IMR-90 (cell line): ENCODE results near the gene GRB10. TPM values are rescaled to one million over a fixed set of nuclear protein-coding genes. Genes with fewer than 3 reads are reported as not detected.

Experiments used
- ATAC-seq: fragments of 200-7000 bp; cut with Tn5 transposase; 2 replicates; pipeline ENCODE4 v1.9.1; 2020; ENCODE audit warnings: low read depth, mild to moderate bottlenecking, moderate library complexity
- BruUV-seq: library from RNA; stranded (reverse); fragments of 400-500 nt; replicated peaks from 2 replicates; lab custom pipeline; 2021; lab: Mats Ljungman, UMichigan
- CTCF ChIA-PET: fragments of 300-600 bp; formaldehyde crosslinking; extraction: SDS; loops from one replicate; lab custom pipeline; 2021; ENCODE audit warnings: antibody characterized with exemption; lab: Yijun Ruan, JAX
- POLR2A ChIA-PET: fragments of 300-600 bp; sonication (Branson Sonifier 250); formaldehyde crosslinking; loops from one replicate; lab custom pipeline; 2022; ENCODE audit warnings: antibody characterized with exemption; ENCODE audit not compliant: unreplicated experiment; lab: Charles Lee
- DNase-seq: peaks from one replicate; pipeline ENCODE4 v3.0.0; 2013
- H2AFZ ChIP-seq: replicated peaks from 2 replicates; pipeline ENCODE3; 2013; ENCODE audit warnings: low read length, mild to moderate bottlenecking; ENCODE audit not compliant: poor library complexity
- H2AK5ac ChIP-seq: 2 replicates; pipeline ENCODE4 v1.6.1; 2013; ENCODE audit warnings: low read depth, low read length, inconsistent platforms
- H2AK9ac ChIP-seq: replicated peaks from 2 replicates; pipeline ENCODE3; 2013; ENCODE audit warnings: mild to moderate bottlenecking, low read depth, low read length, moderate library complexity; ENCODE audit not compliant: poor library complexity
- H2BK120ac ChIP-seq: 2 replicates; pipeline ENCODE4 v1.6.1; 2013; ENCODE audit warnings: low read depth, low read length, inconsistent platforms
- H2BK15ac ChIP-seq: 3 replicates; pipeline ENCODE4 v1.6.1; 2013; ENCODE audit warnings: low read depth, low read length, inconsistent platforms
- H2BK20ac ChIP-seq: 2 replicates; pipeline ENCODE4 v1.6.1; 2013; ENCODE audit warnings: low read depth, mild to moderate bottlenecking, inconsistent platforms, low read length, moderate library complexity
- H2BK5ac ChIP-seq: 2 replicates; pipeline ENCODE4 v1.6.1; 2013; ENCODE audit warnings: mild to moderate bottlenecking, low read depth, low read length, inconsistent platforms; ENCODE audit not compliant: poor library complexity, severe bottlenecking
- H3K14ac ChIP-seq: replicated peaks from 2 replicates; pipeline ENCODE4 v1.6.1; 2013; ENCODE audit warnings: low read depth, low read length, inconsistent platforms
- H3K18ac ChIP-seq: 2 replicates; pipeline ENCODE4 v1.6.1; 2013; ENCODE audit warnings: low read depth, low read length, control low read depth
- H3K23ac ChIP-seq: 2 replicates; pipeline ENCODE4 v1.6.1; 2013; ENCODE audit warnings: low read depth, low read length, inconsistent platforms
- H3K27ac ChIP-seq: 2 replicates; pipeline ENCODE4 v1.5.1; 2013; ENCODE audit warnings: mild to moderate bottlenecking, control low read depth, low read length; ENCODE audit not compliant: insufficient read depth
- H3K27me3 ChIP-seq: 2 replicates; pipeline ENCODE4 v1.6.1; 2013; ENCODE audit warnings: low read length; ENCODE audit not compliant: control insufficient read depth, insufficient read depth
- H3K36me3 ChIP-seq: 2 replicates; pipeline ENCODE4 v1.6.1; 2013; ENCODE audit warnings: low read length, mixed read lengths; ENCODE audit not compliant: control insufficient read depth, insufficient read depth
- H3K4ac ChIP-seq: 2 replicates; pipeline ENCODE4 v1.6.1; 2013; ENCODE audit warnings: low read depth, low read length, inconsistent platforms
- H3K4me1 ChIP-seq: 2 replicates; pipeline ENCODE4 v1.6.1; 2013; ENCODE audit warnings: low read length, mixed read lengths; ENCODE audit not compliant: control insufficient read depth, insufficient read depth
- H3K4me2 ChIP-seq: 2 replicates; pipeline ENCODE4 v1.6.1; 2013; ENCODE audit warnings: low read depth, mild to moderate bottlenecking, control low read depth, low read length, moderate library complexity
- H3K4me3 ChIP-seq: 2 replicates; pipeline ENCODE4 v1.5.1; 2013; ENCODE audit warnings: low read depth, mild to moderate bottlenecking, control low read depth, low read length, moderate library complexity; ENCODE audit not compliant: insufficient read depth
- H3K56ac ChIP-seq: 2 replicates; pipeline ENCODE4 v1.6.1; 2013; ENCODE audit warnings: low read length, inconsistent platforms; ENCODE audit not compliant: insufficient read depth; ENCODE audit errors: extremely low read depth
- H3K79me1 ChIP-seq, 2 experiments: 2 replicates each; pipeline ENCODE4 v1.6.1; 2013; ENCODE audit warnings: low read length in 2 of 2, inconsistent platforms in 1 of 2, low read depth in 1 of 2
- H3K9ac ChIP-seq: 2 replicates; pipeline ENCODE4 v1.6.1; 2013; ENCODE audit warnings: low read depth, low read length, control low read depth
- H3K9me1 ChIP-seq: 2 replicates; pipeline ENCODE4 v1.6.1; 2013; ENCODE audit warnings: low read length, inconsistent platforms; ENCODE audit not compliant: insufficient read depth
- H3K9me3 ChIP-seq: 2 replicates; pipeline ENCODE4 v1.6.1; 2013; ENCODE audit warnings: low read length; ENCODE audit not compliant: control insufficient read depth, insufficient read depth
- H4K20me1 ChIP-seq: 2 replicates; pipeline ENCODE4 v1.6.1; 2013; ENCODE audit warnings: low read length, inconsistent platforms; ENCODE audit not compliant: insufficient read depth
- H4K5ac ChIP-seq: 2 replicates; pipeline ENCODE4 v1.6.1; 2013; ENCODE audit warnings: mild to moderate bottlenecking, low read depth, low read length, control low read depth
- H4K8ac ChIP-seq, 2 experiments: 2 replicates each; pipeline ENCODE4 v1.6.1; 2013; ENCODE audit warnings: low read depth in 2 of 2, low read length in 2 of 2, control low read depth in 1 of 2, inconsistent platforms in 1 of 2
- H4K91ac ChIP-seq: 2 replicates; pipeline ENCODE4 v1.6.1; 2013; ENCODE audit warnings: low read depth, low read length, inconsistent platforms; ENCODE audit not compliant: insufficient read depth
- CEBPB ChIP-seq: IDR thresholded peaks from 2 replicates; pipeline ENCODE4 v1.6.1; 2012; ENCODE audit warnings: low read depth, low read length, improper control_type of control experiment
- CHD1 ChIP-seq: IDR thresholded peaks from 2 replicates; pipeline ENCODE4 v1.6.1; 2012; ENCODE audit warnings: low read depth, low read length, improper control_type of control experiment
- CTCF ChIP-seq: conservative IDR thresholded peaks from 2 replicates; pipeline ENCODE4 v1.5.1; 2012; ENCODE audit warnings: mild to moderate bottlenecking, low read depth, low read length, improper control_type of control experiment
- MAFK ChIP-seq: IDR thresholded peaks from 2 replicates; pipeline ENCODE4 v1.6.1; 2012; ENCODE audit warnings: low read depth, low read length, improper control_type of control experiment
- MXI1 ChIP-seq: IDR thresholded peaks from 2 replicates; pipeline ENCODE4 v1.6.1; 2012; ENCODE audit warnings: low read depth, mild to moderate bottlenecking, low read length, moderate library complexity, borderline replicate concordance
- NFE2L2 ChIP-seq: fragments of 150-350 bp; IDR thresholded peaks from 2 replicates; pipeline ENCODE4 v1.6.1; 2016; ENCODE audit warnings: low read depth, mild to moderate bottlenecking, low read length
- POLR2A ChIP-seq: IDR thresholded peaks from 2 replicates; pipeline ENCODE4 v1.6.1; 2012; ENCODE audit warnings: mild to moderate bottlenecking, low read depth, low read length
- RFX5 ChIP-seq: IDR thresholded peaks from 2 replicates; pipeline ENCODE4 v1.8.0; 2012; ENCODE audit warnings: low read depth, mild to moderate bottlenecking, low read length, moderate library complexity
- SMC3 ChIP-seq: fragments of 150-350 bp; IDR thresholded peaks from 2 replicates; pipeline ENCODE4 v1.6.1; 2016; ENCODE audit warnings: low read depth, mild to moderate bottlenecking, antibody characterized with exemption, low read length, moderate library complexity
- USF2 ChIP-seq: fragments of 150-350 bp; IDR thresholded peaks from 2 replicates; pipeline ENCODE4 v1.6.1; 2017; ENCODE audit warnings: mild to moderate bottlenecking, antibody characterized with exemption, low read length, low read depth
- WGBS, 2 experiments: methylation state at CpG; one replicate each; pipeline versions ENCODE4 v1.1.5 to v1.1.7; 2013; ENCODE audit warnings: missing lambda C conversion rate in 2 of 2; ENCODE audit not compliant: insufficient read length in 1 of 2; ENCODE audit errors: extremely low coverage in 2 of 2; 5-methylcytosine and 5-hydroxymethylcytosine counted together
- dilution Hi-C: fragments of 300-500 bp; cut with HindIII; formaldehyde crosslinking; loops from one replicate; pipeline ENCODE4 v1.14.3; 2018; ENCODE audit warnings: low sequenced_read_pairs; ENCODE audit not compliant: unreplicated experiment
- in situ Hi-C: fragments of 300-500 bp; cut with MboI; formaldehyde crosslinking; loops from 3 replicates; pipeline ENCODE4 v1.14.3; 2019; ENCODE audit warnings: low sequenced_read_pairs, inconsistent platforms, mixed read lengths
- intact Hi-C: fragments of 100-400 bp; cut with micrococcal nuclease; formaldehyde crosslinking; loops from 2 replicates; pipeline ENCODE4 v1.10.0; 2022
- polyA plus RNA-seq, 3 experiments: library from polyadenylated mRNA; depleted of rRNA; stranded (reverse); fragments of >200 nt; gene quantifications; 2 replicates each; pipeline ENCODE4 v1.2.3, GENCODE V29; 2012; ENCODE audit warnings: low replicate concordance in 1 of 3
- total RNA-seq: library from RNA; depleted of rRNA; stranded (reverse); fragments of >200 nt; gene quantifications from 2 replicates; pipeline ENCODE4 v1.2.3, GENCODE V29; 2012
- TF ChIP-seq, protein P1 (sequence below): fragments of 150-350 bp; IDR thresholded peaks from 2 replicates; pipeline ENCODE4 v1.6.1; 2016; ENCODE audit warnings: low read depth, mild to moderate bottlenecking, low read length, moderate library complexity, borderline replicate concordance

GRB10 gene
- total and polyA plus RNA-seq, 2 of the 4 experiments (the other 2 are of a cell fraction) = 6.3 to 15.1 TPM

GRCh38 chr7:50644114-50644513 is 138.6 kb downstream of the GRB10 start:
- Histone ChIP-seq H3K36me3 (peaks cover 4% of the 10 kb centered on the region; the same call in 1 of the 2 replicates), H3K9me1 (0 out of 2 replicates have a peak, but pooled peaks cover 3% of the 10 kb centered on the region), H3K27me3 (no peaks in the 10 kb centered on the region), H3K9ac (no peak overlapping the region), H3K4me1 (no peaks in the 10 kb centered on the region), H3K56ac (no peak overlapping the region), H3K18ac (no peak overlapping the region), H2BK15ac (no peak overlapping the region), H3K4me3 (no peak overlapping the region), H4K20me1 (peaks cover 3% of the 10 kb centered on the region; the same call in 1 of the 2 replicates), H3K27ac (no peak overlapping the region), H2BK120ac (no peak overlapping the region), H4K8ac (no peak overlapping the region), H3K4me2 (no peak overlapping the region), H4K91ac (no peak overlapping the region), H3K23ac (no peak overlapping the region), H3K79me1 (peaks cover 4 to 9% of the 10 kb centered on the region in 2 experiments; a peak in 3 of 4 replicates), H4K5ac (no peak overlapping the region), H2BK5ac (no peak overlapping the region), H3K9me3 (no peaks in the 10 kb centered on the region), H2AK5ac (no peak overlapping the region), H2BK20ac (no peak overlapping the region), H2AFZ (no peak overlapping the region), H3K4ac (no peak overlapping the region), H3K14ac (no peak overlapping the region), H2AK9ac (no peak overlapping the region)
- intact Hi-C loops = no loop called here
- TF ChIP-seq SMC3 (no peak), MXI1 (no peak), CTCF (no peak), MAFK (no peak), NFE2L2 (no peak), POLR2A (no peak), CEBPB (no peak), RFX5 (no peak), USF2 (no peak), CHD1 (no peak)
- TF ChIP-seq, protein P1, sequence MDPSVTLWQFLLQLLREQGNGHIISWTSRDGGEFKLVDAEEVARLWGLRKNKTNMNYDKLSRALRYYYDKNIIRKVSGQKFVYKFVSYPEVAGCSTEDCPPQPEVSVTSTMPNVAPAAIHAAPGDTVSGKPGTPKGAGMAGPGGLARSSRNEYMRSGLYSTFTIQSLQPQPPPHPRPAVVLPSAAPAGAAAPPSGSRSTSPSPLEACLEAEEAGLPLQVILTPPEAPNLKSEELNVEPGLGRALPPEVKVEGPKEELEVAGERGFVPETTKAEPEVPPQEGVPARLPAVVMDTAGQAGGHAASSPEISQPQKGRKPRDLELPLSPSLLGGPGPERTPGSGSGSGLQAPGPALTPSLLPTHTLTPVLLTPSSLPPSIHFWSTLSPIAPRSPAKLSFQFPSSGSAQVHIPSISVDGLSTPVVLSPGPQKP = no peak
- BruUV-seq = no TSS peak
- 100% methylated on average over 3 of the region's 6 CpGs; no CpG with 5 or more reads in 1 of the 2 experiments for WGBS, 2 experiments
- ATAC-seq = no peak
- dilution Hi-C loops = no loop called here
- DNase-seq = no peak
- ChIA-PET POLR2A (no interaction called here), CTCF (interaction anchor here (2.4 kb wide), 1 partner anchor 11 kb away, joined by 9 read pairs; no protein-coding TSS in a partner anchor)
- in situ Hi-C loops = no loop called here
